Measurements from ENCODE around the gene TMEM132C. TPM values are rescaled to one million over a fixed set of nuclear protein-coding genes. Genes with fewer than 3 reads are reported as not detected.

TMEM132C gene
- total RNA-seq, 1 experiment from 2014 or later, result not detected

- no peak overlapping the region for H3K9ac ChIP-seq (ENCODE audit: low read length)
- POLR2A ChIA-PET (ENCODE audit: unreplicated experiment), result no interaction called here
- BruUV-seq (replicated peaks), result no TSS peak
Observed at GRCh38 chr12:128612150-128612850, 345.3 kb downstream of the TMEM132C start.

GRCh38 chr12:128613837-128614590, 347.0 kb downstream of the TMEM132C start:
- POLR2A ChIA-PET (ENCODE audit: unreplicated experiment), result no interaction called here
- no peak overlapping the region for H3K4me3 ChIP-seq (ENCODE audit: low read length)
- H2AFZ ChIP-seq (ENCODE audit: low read length), result no peak overlapping the region
- TF ChIP-seq EZH2 (IDR thresholded peaks at IDR 0.05; ENCODE audit: low read length, unreplicated experiment) (no peak), CTCF (conservative IDR thresholded peaks at IDR 0.05; ENCODE audit: low read depth, low read length) (0 out of 2 replicates have a peak, but pooled peaks have one; percentile 35)
- peaks cover 16% of the 10 kb centered on the region; the same call in 1 of the 2 replicates for H3K27me3 ChIP-seq (ENCODE audit: low read length)
- H3K27ac ChIP-seq (ENCODE audit: low read length), result no peak overlapping the region
- ATAC-seq (no peak), DNase-seq (no peak)
- intact Hi-C loops (cut with micrococcal nuclease), result no loop called here
- H3K9ac ChIP-seq (ENCODE audit: low read length), result no peak overlapping the region
- no peaks in the 10 kb centered on the region for H3K79me2 ChIP-seq (ENCODE audit: low read length)
- no peaks in the 10 kb centered on the region for H4K20me1 ChIP-seq (ENCODE audit: low read length)
- H3K9me2 ChIP-seq (replicated peaks; ENCODE audit: low read length), result no peaks in the 10 kb centered on the region
- no peak overlapping the region for H3K4me2 ChIP-seq (ENCODE audit: low read length)
- no peaks in the 10 kb centered on the region for H3K4me1 ChIP-seq (ENCODE audit: insufficient read depth, low read length)
- CTCF ChIA-PET, result no interaction called here
- no peaks in the 10 kb centered on the region for H3K36me3 ChIP-seq (ENCODE audit: low read depth, low read length)
- no TSS peak for BruUV-seq (replicated peaks)
- H3K9me3 ChIP-seq (ENCODE audit: low read length), result no peaks in the 10 kb centered on the region
- no peaks in the 10 kb centered on the region for H3F3A ChIP-seq (ENCODE audit: low read length, unreplicated experiment)

More at GRCh38 chr12:128612150-128612850, 345.3 kb downstream of the TMEM132C start:
- Histone ChIP-seq H2AFZ (ENCODE audit: low read length) (no peak overlapping the region), H3K79me2 (ENCODE audit: low read length) (no peaks in the 10 kb centered on the region), H3K27me3 (ENCODE audit: low read length) (peaks cover 16% of the 10 kb centered on the region; the same call in 1 of the 2 replicates), H3K27ac (ENCODE audit: low read length) (no peak overlapping the region), H3K9me3 (ENCODE audit: low read length) (no peaks in the 10 kb centered on the region), H3K4me3 (ENCODE audit: low read length) (no peak overlapping the region), H4K20me1 (ENCODE audit: low read length) (no peaks in the 10 kb centered on the region), H3K4me2 (ENCODE audit: low read length) (no peak overlapping the region), H3K36me3 (ENCODE audit: low read depth, low read length) (no peaks in the 10 kb centered on the region), H3F3A (ENCODE audit: low read length, unreplicated experiment) (no peaks in the 10 kb centered on the region), H3K9me2 (replicated peaks; ENCODE audit: low read length) (no peaks in the 10 kb centered on the region), H3K4me1 (ENCODE audit: insufficient read depth, low read length) (no peaks in the 10 kb centered on the region)
- CTCF ChIA-PET, result no interaction called here
- TF ChIP-seq CTCF (conservative IDR thresholded peaks at IDR 0.05; ENCODE audit: low read depth, low read length), result no peak
- no peak for TF ChIP-seq EZH2 (IDR thresholded peaks at IDR 0.05; ENCODE audit: low read length, unreplicated experiment)
- TF ChIP-seq EZH2phosphoT487 (IDR thresholded peaks at IDR 0.05; ENCODE audit: borderline replicate concordance, low read length), result no peak
- intact Hi-C loops (cut with micrococcal nuclease), result no loop called here
- no peak for DNase-seq
- no peak for ATAC-seq
